B cell (primary cell): ENCODE data around the gene AVP. TPM values are rescaled to one million over a fixed set of nuclear protein-coding genes. Genes with fewer than 3 reads are reported as not detected.

Experiments used
- ATAC-seq: fragments of 200-7000 bp; cut with Tn5 transposase; one replicate; pipeline ENCODE4 v1.10.0; 2021; ENCODE audit warnings: low read depth, mild to moderate bottlenecking, moderate number of reproducible peaks, moderate library complexity
- CTCF ChIA-PET: fragments of 350-600 bp; sonication (Branson Sonifier 250); formaldehyde crosslinking; loops from one replicate; lab custom pipeline; 2021; ENCODE audit warnings: antibody characterized with exemption, inconsistent platforms; lab: Charles Lee
- POLR2A ChIA-PET: fragments of 350-600 bp; sonication (Branson Sonifier 250); formaldehyde crosslinking; loops from one replicate; lab custom pipeline; 2021; ENCODE audit warnings: antibody characterized with exemption; lab: Charles Lee
- DNase-seq: peaks from one replicate; pipeline ENCODE4 v3.0.0; 2013
- H2AFZ ChIP-seq: 2 replicates; pipeline ENCODE4 v1.6.1; 2012; ENCODE audit warnings: mild to moderate bottlenecking, low read depth, low read length; ENCODE audit not compliant: insufficient read depth, poor library complexity, severe bottlenecking
- H3K27ac ChIP-seq, 2 donors: 1 replicate in 1 of 2; 2 replicates in 1 of 2; pipeline ENCODE4 v1.5.1; 2012 to 2013; ENCODE audit warnings: low read length in 2 of 2, mild to moderate bottlenecking in 2 of 2, moderate library complexity in 1 of 2
- H3K27me3 ChIP-seq, 4 experiments: fragments of 200-600 bp in 1 of 4; sonication (generic) in 1 of 4; replicated peaks in 1 of 4; 1 replicate in 2 of 4; 2 replicates in 2 of 4; pipeline versions ENCODE4 v1.6.1 to v1.7.0; 2013 to 2016; ENCODE audit warnings: low read length in 3 of 4, mild to moderate bottlenecking in 2 of 4, mixed read lengths in 1 of 4, moderate library complexity in 1 of 4; ENCODE audit not compliant: insufficient read depth in 4 of 4, control insufficient read depth in 3 of 4; ENCODE audit errors: control extremely low read depth in 1 of 4
- H3K36me3 ChIP-seq, 2 experiments: replicated peaks in 1 of 2; 1 replicate in 1 of 2; 2 replicates in 1 of 2; pipeline versions ENCODE4 v1.6.1 to v1.7.1; 2013; ENCODE audit warnings: low read length in 1 of 2; ENCODE audit not compliant: insufficient read depth in 2 of 2, control insufficient read depth in 1 of 2; ENCODE audit errors: control extremely low read depth in 1 of 2, extremely low read depth in 1 of 2
- H3K4me1 ChIP-seq, 2 donors: fragments of 200-600 bp in 1 of 2; sonication (generic) in 1 of 2; 1 replicate in 1 of 2; 2 replicates in 1 of 2; pipeline versions ENCODE4 v1.5.1 to v1.6.1; 2013 to 2017; ENCODE audit warnings: low read length in 2 of 2; ENCODE audit not compliant: control insufficient read depth in 2 of 2, insufficient read depth in 2 of 2
- H3K4me2 ChIP-seq: replicated peaks from 2 replicates; pipeline ENCODE3; 2012; ENCODE audit warnings: mild to moderate bottlenecking, low read depth, low read length; ENCODE audit not compliant: poor library complexity, severe bottlenecking
- H3K4me3 ChIP-seq, 5 experiments: fragments of 200-600 bp in 1 of 5; sonication (generic) in 1 of 5; 1 replicate in 3 of 5; 2 replicates in 2 of 5; pipeline versions ENCODE4 v1.5.1 to v1.7.0; 2011 to 2016; ENCODE audit warnings: low read length in 4 of 5, mild to moderate bottlenecking in 4 of 5, low read depth in 2 of 5, control low read depth in 1 of 5, moderate library complexity in 1 of 5; ENCODE audit not compliant: insufficient read depth in 1 of 5; ENCODE audit errors: control extremely low read depth in 1 of 5, extremely low read depth in 1 of 5
- H3K79me2 ChIP-seq: fragments of 200-600 bp; sonication (generic); one replicate; pipeline ENCODE4 v1.6.0; 2016; ENCODE audit warnings: low read length; ENCODE audit not compliant: control insufficient read depth, insufficient read depth
- H3K9ac ChIP-seq: fragments of 200-600 bp; sonication (generic); 2 replicates; pipeline ENCODE4 v1.6.1; 2017; ENCODE audit warnings: mild to moderate bottlenecking, low read length, moderate library complexity
- H3K9me3 ChIP-seq, 3 donors: one replicate each; pipeline versions ENCODE4 v1.6.1 to v1.7.1; 2013; ENCODE audit warnings: low read length in 2 of 3; ENCODE audit not compliant: control insufficient read depth in 2 of 3, insufficient read depth in 1 of 3; ENCODE audit errors: control extremely low read depth in 1 of 3
- H4K20me1 ChIP-seq: 2 replicates; pipeline ENCODE4 v1.6.0; 2012; ENCODE audit warnings: mild to moderate bottlenecking, low read length; ENCODE audit not compliant: insufficient read depth, control insufficient read depth, poor library complexity, severe bottlenecking
- H3K27ac Mint-ChIP-seq: one replicate; pipeline ENCODE4 v1.8.0; 2021; ENCODE audit warnings: mixed read lengths
- H3K27me3 Mint-ChIP-seq: one replicate; pipeline ENCODE4 v1.8.0; 2021; ENCODE audit warnings: mixed read lengths
- H3K4me1 Mint-ChIP-seq: one replicate; pipeline ENCODE4 v1.8.0; 2021; ENCODE audit warnings: mixed read lengths
- H3K4me3 Mint-ChIP-seq: one replicate; pipeline ENCODE4 v1.8.0; 2021; ENCODE audit warnings: mixed read lengths
- H3K9me3 Mint-ChIP-seq: one replicate; pipeline ENCODE4 v1.8.0; 2022; ENCODE audit warnings: mixed read lengths; ENCODE audit not compliant: insufficient read depth
- EZH2 ChIP-seq: IDR thresholded peaks from 2 replicates; pipeline ENCODE4 v1.6.1; 2012; ENCODE audit warnings: borderline replicate concordance, low read depth, mild to moderate bottlenecking, moderate library complexity, low read length; ENCODE audit not compliant: insufficient read depth, poor library complexity, severe bottlenecking
- WGBS: methylation state at CpG from one replicate; pipeline ENCODE4 v1.1.5; 2013; ENCODE audit warnings: missing lambda C conversion rate; ENCODE audit not compliant: insufficient coverage; 5-methylcytosine and 5-hydroxymethylcytosine counted together
- intact Hi-C: fragments of 100-400 bp; cut with micrococcal nuclease; formaldehyde crosslinking; loops from one replicate; pipeline ENCODE4 v1.10.0; 2022
- polyA plus RNA-seq: library from polyadenylated mRNA; depleted of rRNA; stranded (reverse); fragments of >200 nt; gene quantifications from 2 replicates; pipeline ENCODE4 v1.2.3, GENCODE V29; 2012
- total RNA-seq, 2 donors: library from RNA; stranded (reverse); fragments of 120-200 nt in 1 of 2; gene quantifications; 1 replicate in 1 of 2; 2 replicates in 1 of 2; pipeline versions ENCODE4 v1.2.3 to v1.2.4, GENCODE V29; 2013 to 2022
- TF ChIP-seq, protein P1 (sequence below): fragments of 200-600 bp; IDR thresholded peaks from one replicate; pipeline ENCODE4 v1.8.0; 2022; ENCODE audit warnings: antibody characterized with exemption, mild to moderate bottlenecking

Gene AVP
- total and polyA plus RNA-seq, 2 donors (not counting 1 experiment from before 2014, with no cell fraction given): 4.5 TPM; not detected in 1

DNA sequence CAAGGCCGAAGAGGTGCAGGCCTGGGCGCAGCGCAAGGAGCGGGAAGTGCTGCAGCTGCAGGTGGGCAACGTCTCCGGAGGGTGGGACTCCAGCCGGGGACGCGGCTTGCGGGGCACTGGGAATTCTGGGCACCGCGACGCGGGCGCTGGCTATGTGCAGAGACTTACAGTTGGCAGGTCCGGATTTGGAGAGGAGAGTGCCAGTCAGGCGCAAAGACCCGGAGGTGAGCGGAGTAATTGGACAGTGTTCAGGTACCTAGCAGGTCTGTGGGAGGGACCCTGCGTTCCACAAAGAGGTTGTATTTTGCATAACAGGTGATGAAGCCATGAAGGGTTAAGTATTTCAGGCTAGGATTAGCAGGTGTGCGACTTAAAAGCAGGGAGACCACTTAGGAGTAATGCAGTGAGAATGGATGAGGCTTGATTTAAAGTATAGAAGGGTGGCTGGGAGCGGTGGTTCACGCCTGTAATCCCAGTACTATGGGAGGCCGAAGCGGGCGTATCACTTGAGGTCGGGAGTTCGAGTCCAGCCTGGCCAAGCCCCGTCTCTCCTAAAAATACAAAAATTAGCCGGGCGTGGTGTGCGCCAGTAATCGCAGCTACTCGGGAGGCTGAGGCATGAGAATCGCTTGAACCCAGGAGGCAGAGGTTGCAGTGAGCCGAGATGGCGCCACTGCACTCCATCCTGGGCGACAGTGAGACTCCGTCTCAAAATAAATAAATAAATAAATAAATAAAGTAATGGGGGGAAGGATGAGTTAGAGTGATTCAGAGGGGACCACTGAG, 37.7 kb downstream of the AVP start:
- peaks cover 11 to 17% of the 10 kb centered on the region in 2 donors for H3K4me1 ChIP-seq
- DNase-seq (no peak), ATAC-seq (no peak)
- H3K27me3 Mint-ChIP-seq: no peaks in the 10 kb centered on the region
- peak overlapping the region; percentile 95 for H3K4me3 Mint-ChIP-seq
- no peaks in the 10 kb centered on the region for H3K9me3 ChIP-seq
- H2AFZ ChIP-seq: peak overlapping the region; percentile 91
- TF ChIP-seq, protein P1, sequence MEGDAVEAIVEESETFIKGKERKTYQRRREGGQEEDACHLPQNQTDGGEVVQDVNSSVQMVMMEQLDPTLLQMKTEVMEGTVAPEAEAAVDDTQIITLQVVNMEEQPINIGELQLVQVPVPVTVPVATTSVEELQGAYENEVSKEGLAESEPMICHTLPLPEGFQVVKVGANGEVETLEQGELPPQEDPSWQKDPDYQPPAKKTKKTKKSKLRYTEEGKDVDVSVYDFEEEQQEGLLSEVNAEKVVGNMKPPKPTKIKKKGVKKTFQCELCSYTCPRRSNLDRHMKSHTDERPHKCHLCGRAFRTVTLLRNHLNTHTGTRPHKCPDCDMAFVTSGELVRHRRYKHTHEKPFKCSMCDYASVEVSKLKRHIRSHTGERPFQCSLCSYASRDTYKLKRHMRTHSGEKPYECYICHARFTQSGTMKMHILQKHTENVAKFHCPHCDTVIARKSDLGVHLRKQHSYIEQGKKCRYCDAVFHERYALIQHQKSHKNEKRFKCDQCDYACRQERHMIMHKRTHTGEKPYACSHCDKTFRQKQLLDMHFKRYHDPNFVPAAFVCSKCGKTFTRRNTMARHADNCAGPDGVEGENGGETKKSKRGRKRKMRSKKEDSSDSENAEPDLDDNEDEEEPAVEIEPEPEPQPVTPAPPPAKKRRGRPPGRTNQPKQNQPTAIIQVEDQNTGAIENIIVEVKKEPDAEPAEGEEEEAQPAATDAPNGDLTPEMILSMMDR: no peak
- TF ChIP-seq EZH2: no peak
- peak overlapping the region; percentile 56 for H3K27ac Mint-ChIP-seq
- 43% methylated on average over 35 of the region's 39 CpGs for WGBS
- no peaks in the 10 kb centered on the region for H3K27me3 ChIP-seq
- peaks cover 17% of the 10 kb centered on the region for H3K79me2 ChIP-seq
- H4K20me1 ChIP-seq: peaks cover 20% of the 10 kb centered on the region
- intact Hi-C loops: loop anchor here (2.0 to 10.0 kb wide), 4 partner anchors 158 to 720 kb away; partner anchors contain the start of genes ADISSP, ATRN, DDRGK1 and PTPRA
- H3K9ac ChIP-seq: peak overlapping the region; percentile 85
- peak overlapping the region in 1 of 2 donors; percentile 88 for H3K27ac ChIP-seq
- H3K4me2 ChIP-seq: peak overlapping the region; percentile 93
- H3K36me3 ChIP-seq: peaks cover 0 to 19% of the 10 kb centered on the region in 2 experiments
- peaks cover 15% of the 10 kb centered on the region for H3K4me1 Mint-ChIP-seq
- no peaks in the 10 kb centered on the region for H3K9me3 Mint-ChIP-seq
- ChIA-PET POLR2A (no interaction called here), CTCF (no interaction called here)
- peak overlapping the region; percentile 3 to 89 (median 82) for H3K4me3 ChIP-seq
